Fibroblast of lung (primary cell): Measurements from ENCODE around the gene KHK. TPM values are rescaled to one million over a fixed set of nuclear protein-coding genes. Genes with fewer than 3 reads are reported as not detected.
"Not testable (repeated sequence)": the region's sequence is repeated elsewhere in the genome, so short reads cannot be mapped to it uniquely, and the experiment has no call there.

Source experiments
- DNase-seq, 2 donors: peaks; one replicate each; pipeline versions ENCODE4 v3.0.0 to v3.0.0-alpha.2; 2010; ENCODE audit warnings: low read depth in 2 of 2
- H2AFZ ChIP-seq: 2 replicates; pipeline ENCODE4 v1.5.1; 2012; ENCODE audit warnings: low read length, control low read depth, inconsistent platforms
- H3K27ac ChIP-seq: 2 replicates; pipeline ENCODE4 v1.5.1; 2011; ENCODE audit warnings: low read length, control low read depth; ENCODE audit not compliant: insufficient read depth
- H3K27me3 ChIP-seq: 2 replicates; pipeline ENCODE4 v1.5.1; 2011; ENCODE audit warnings: mild to moderate bottlenecking, low read length; ENCODE audit not compliant: control insufficient read depth, insufficient read depth
- H3K36me3 ChIP-seq: 2 replicates; pipeline ENCODE4 v1.5.1; 2011; ENCODE audit warnings: low read length; ENCODE audit not compliant: control insufficient read depth, insufficient read depth
- H3K4me1 ChIP-seq: 2 replicates; pipeline ENCODE4 v1.5.1; 2011; ENCODE audit warnings: low read length; ENCODE audit not compliant: control insufficient read depth, insufficient read depth; ENCODE audit errors: extremely low read depth
- H3K4me2 ChIP-seq: 2 replicates; pipeline ENCODE4 v1.5.1; 2011; ENCODE audit warnings: low read length, control low read depth; ENCODE audit not compliant: insufficient read depth; ENCODE audit errors: extremely low read depth
- H3K4me3 ChIP-seq, 4 experiments: fragments of 200-600 bp in 1 of 4; sonication (generic) in 1 of 4; replicated peaks in 1 of 4; 2 replicates each; pipeline ENCODE4 v1.5.1; 2011 to 2016; ENCODE audit warnings: low read length in 4 of 4, low read depth in 3 of 4, mild to moderate bottlenecking in 3 of 4, control low read depth in 2 of 4, inconsistent platforms in 1 of 4, mixed read lengths in 1 of 4; ENCODE audit not compliant: insufficient read depth in 1 of 4; ENCODE audit errors: control extremely low read depth in 1 of 4
- H3K79me2 ChIP-seq: 2 replicates; pipeline ENCODE4 v1.5.1; 2012; ENCODE audit warnings: mild to moderate bottlenecking, low read length, inconsistent platforms; ENCODE audit not compliant: control insufficient read depth, insufficient read depth
- H3K9ac ChIP-seq: 2 replicates; pipeline ENCODE4 v1.5.1; 2011; ENCODE audit warnings: mild to moderate bottlenecking, low read length, control low read depth; ENCODE audit not compliant: insufficient read depth
- H3K9me3 ChIP-seq: 2 replicates; pipeline ENCODE4 v1.5.1; 2012; ENCODE audit warnings: low read depth, low read length; ENCODE audit not compliant: control insufficient read depth, insufficient read depth
- H4K20me1 ChIP-seq: 2 replicates; pipeline ENCODE4 v1.5.1; 2011; ENCODE audit warnings: low read length; ENCODE audit not compliant: control insufficient read depth, insufficient read depth; ENCODE audit errors: extremely low read depth
- CTCF ChIP-seq, 2 donors: IDR thresholded peaks in 1 of 2; conservative IDR thresholded peaks in 1 of 2; 1 replicate in 1 of 2; 2 replicates in 1 of 2; pipeline ENCODE4 v1.5.1; 2011 to 2012; ENCODE audit warnings: low read length in 2 of 2, control low read depth in 1 of 2, inconsistent platforms in 1 of 2, low read depth in 1 of 2, mild to moderate bottlenecking in 1 of 2
- EZH2 ChIP-seq: IDR thresholded peaks from 2 replicates; pipeline ENCODE4 v1.5.1; 2012; ENCODE audit warnings: low read length, control low read depth, mild to moderate bottlenecking; ENCODE audit errors: missing control alignments
- polyA plus RNA-seq, 2 donors: library from polyadenylated mRNA; depleted of rRNA in 1 of 2; stranded (reverse) in 1 of 2; unstranded in 1 of 2; fragments of >200 nt; gene quantifications; 2 replicates each; pipeline ENCODE4 v1.2.1, GENCODE V29; 2011 to 2012; ENCODE audit warnings: missing spikeins in 1 of 2
- total RNA-seq: library from RNA; depleted of rRNA; stranded (reverse); fragments of >200 nt; gene quantifications from 2 replicates; pipeline ENCODE4 v1.2.1, GENCODE V29; 2014

The KHK gene
- total and polyA plus RNA-seq, 2 donors (not counting 1 experiment from before 2014, with no cell fraction given) = 0.17 to 1.3 TPM

- Histone ChIP-seq H3K36me3 (no peaks in the 10 kb centered on the region), H4K20me1 (no peaks in the 10 kb centered on the region), H3K4me2 (no peak overlapping the region), H3K4me1 (no peaks in the 10 kb centered on the region), H3K79me2 (no peaks in the 10 kb centered on the region), H3K9me3 (no peaks in the 10 kb centered on the region), H3K9ac (no peak overlapping the region), H3K4me3 (no peak overlapping the region), H3K27me3 (peaks cover 4% of the 10 kb centered on the region), H2AFZ (no peak overlapping the region), H3K27ac (no peak overlapping the region)
- no peak for TF ChIP-seq CTCF (conservative IDR thresholded peaks at IDR 0.05 in 1 of 2, IDR thresholded peaks at IDR 0.05 in 1 of 2; ENCODE audit: low read depth in 1 of 2, low read length in 2 of 2)
- DNase-seq = no peak
Measured at GRCh38 chr2:27109083-27109482, 22.5 kb downstream of the KHK start.

DNA sequence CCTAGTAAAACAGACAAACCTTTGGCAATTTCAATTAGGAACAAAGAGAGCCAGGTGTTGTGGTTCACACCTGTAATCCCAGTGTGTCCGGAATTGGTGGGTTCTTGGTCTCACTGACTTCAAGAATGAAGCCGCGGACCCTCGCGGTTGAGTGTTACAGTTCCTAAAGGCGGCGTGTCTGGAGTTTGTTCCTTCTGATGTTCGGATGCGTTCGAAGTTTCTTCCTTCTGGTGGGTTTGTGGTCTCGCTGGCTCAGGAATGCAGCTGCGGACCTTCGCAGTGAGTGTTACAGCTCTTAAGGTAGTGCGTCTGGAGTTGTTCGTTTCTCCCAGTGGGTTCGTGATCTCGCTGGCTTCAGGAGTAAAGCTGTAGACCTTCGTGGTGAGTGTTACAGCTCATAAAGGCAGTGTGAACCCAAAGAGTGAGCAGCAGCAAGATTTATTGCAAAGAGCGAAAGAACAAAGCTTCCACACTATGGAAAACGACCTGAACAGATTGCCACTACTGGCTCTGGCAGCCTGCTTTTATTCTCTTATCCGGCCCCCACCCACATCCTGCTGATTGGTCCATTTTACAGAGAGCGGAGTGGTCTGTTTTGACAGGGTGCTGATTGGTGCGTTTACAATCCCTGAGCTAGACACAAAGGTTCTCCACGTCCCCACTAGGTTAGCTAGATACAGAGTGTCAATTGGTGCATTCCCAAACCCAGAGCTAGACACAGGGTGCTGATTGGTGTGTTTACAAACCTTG is 24.2 kb downstream of the KHK start:
- H3K4me1 ChIP-seq, H3K27ac ChIP-seq, H3K9me3 ChIP-seq, H3K9ac ChIP-seq, H2AFZ ChIP-seq, H3K4me2 ChIP-seq, H4K20me1 ChIP-seq, H3K27me3 ChIP-seq, H3K36me3 ChIP-seq, H3K79me2 ChIP-seq, DNase-seq, H3K4me3 ChIP-seq: not testable (repeated sequence)

GRCh38 chr2:27111392-27112078 is 25.0 kb downstream of the KHK start:
- H3K9me3 ChIP-seq, H3K27ac ChIP-seq, H3K27me3 ChIP-seq, H3K9ac ChIP-seq, H3K4me3 ChIP-seq, H2AFZ ChIP-seq, H3K36me3 ChIP-seq, H3K4me2 ChIP-seq, H3K79me2 ChIP-seq, DNase-seq, H4K20me1 ChIP-seq, H3K4me1 ChIP-seq: not testable (repeated sequence)

DNA sequence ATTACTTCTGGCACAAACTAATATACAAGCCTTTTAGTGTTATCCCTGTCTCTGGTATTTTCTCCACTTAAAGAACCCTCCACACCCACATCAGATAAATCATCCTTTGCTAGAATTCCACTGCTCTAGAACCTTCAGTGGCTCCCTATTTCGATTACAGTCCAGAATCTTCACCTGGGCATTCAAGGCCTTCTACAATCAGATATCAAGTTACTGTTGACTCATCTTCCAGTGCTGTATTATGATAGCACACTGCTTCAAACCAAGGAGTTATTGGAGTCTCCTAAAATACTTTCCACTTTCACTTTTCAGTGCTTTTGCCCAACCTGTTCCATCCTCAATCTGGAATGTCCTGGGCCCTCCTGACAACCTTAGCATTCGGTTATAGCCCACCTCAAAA is 28.9 kb downstream of the KHK start:
- no peak overlapping the region for H3K4me2 ChIP-seq
- H3K9me3 ChIP-seq = no peaks in the 10 kb centered on the region
- no peaks in the 10 kb centered on the region for H4K20me1 ChIP-seq
- no peaks in the 10 kb centered on the region for H3K4me1 ChIP-seq
- TF ChIP-seq EZH2 = no peak
- no peak for TF ChIP-seq CTCF (conservative IDR thresholded peaks at IDR 0.05 in 1 of 2, IDR thresholded peaks at IDR 0.05 in 1 of 2; ENCODE audit: low read depth in 1 of 2, low read length in 2 of 2)
- H3K9ac ChIP-seq = no peak overlapping the region
- no peaks in the 10 kb centered on the region for H3K79me2 ChIP-seq
- H2AFZ ChIP-seq = no peak overlapping the region
- H3K27me3 ChIP-seq = peaks cover 24% of the 10 kb centered on the region
- H3K27ac ChIP-seq = no peak overlapping the region
- H3K4me3 ChIP-seq = no peak overlapping the region
- DNase-seq = no peak
- H3K36me3 ChIP-seq = no peaks in the 10 kb centered on the region
